Psoas muscle (tissue), 8 donors: ENCODE measurements around the gene LRRK1. TPM values are rescaled to one million over a fixed set of nuclear protein-coding genes. Genes with fewer than 3 reads are reported as not detected.

Experiments
- ATAC-seq, 4 donors: fragments of 200-7000 bp; cut with Tn5 transposase; one replicate each; pipeline ENCODE4 v1.9.1; 2020; ENCODE audit warnings: moderate library complexity in 3 of 4, mild to moderate bottlenecking in 2 of 4
- DNase-seq, 2 donors: peaks; one replicate each; pipeline ENCODE4 v3.0.0-alpha.2; 2020
- H3K27ac ChIP-seq: fragments of 200-600 bp; one replicate; pipeline ENCODE4 v1.8.0; 2022
- H3K27me3 ChIP-seq, 3 donors: fragments of 200-600 bp in 1 of 3; one replicate each; pipeline versions ENCODE4 v1.6.1 to v1.8.0; 2013 to 2022; ENCODE audit warnings: low read length in 2 of 3, mild to moderate bottlenecking in 2 of 3, moderate library complexity in 1 of 3; ENCODE audit not compliant: insufficient read depth in 3 of 3
- H3K36me3 ChIP-seq, 2 donors: fragments of 200-600 bp in 1 of 2; one replicate each; pipeline versions ENCODE4 v1.6.1 to v1.8.0; 2013 to 2022; ENCODE audit warnings: low read depth in 1 of 2, mild to moderate bottlenecking in 1 of 2, moderate library complexity in 1 of 2; ENCODE audit not compliant: insufficient read depth in 1 of 2
- H3K4me1 ChIP-seq: fragments of 200-600 bp; one replicate; pipeline ENCODE4 v1.8.0; 2022
- H3K4me3 ChIP-seq: fragments of 200-600 bp; one replicate; pipeline ENCODE4 v1.8.0; 2022; ENCODE audit warnings: mild to moderate bottlenecking
- H3K9me3 ChIP-seq: fragments of 200-600 bp; one replicate; pipeline ENCODE4 v1.8.0; 2022
- CTCF ChIP-seq: fragments of 200-600 bp; IDR thresholded peaks from one replicate; pipeline ENCODE4 v1.8.0; 2022; ENCODE audit warnings: antibody characterized with exemption
- WGBS, 3 donors: extraction: QIAGEN DNeasy Blood & Tissue Kit; methylation state at CpG; one replicate each; pipeline versions ENCODE4 v1.1.6 to v1.1.7; 2013; 5-methylcytosine and 5-hydroxymethylcytosine counted together
- intact Hi-C, 2 donors: fragments of 100-400 bp; cut with DNase I; formaldehyde crosslinking; loops; one replicate each; pipeline versions ENCODE4 v1.11.0 to v1.14.2; 2022
- polyA plus RNA-seq, 3 donors: library from polyadenylated mRNA; stranded (reverse); fragments of 200-250 nt; gene quantifications; one replicate each; pipeline ENCODE4 v1.2.3, GENCODE V29; 2013
- total RNA-seq, 4 donors: library from RNA; stranded (reverse); fragmentation: NEBNext Ultra II Directional in 2 of 4; extraction: Animal tissue kit (Norgen Biotek cat#: 25700) in 2 of 4; gene quantifications; one replicate each; pipeline versions ENCODE4 v1.2.1 to v1.2.4, GENCODE V29; 2021 to 2023
- donor health status: healthy with polysubstance abuse.
- donor health status: DM: no; HTN: no; CAD: no; lungs with moderate emphysema.
- donor health status: Bipolar disorder and iron deficiency.
- donor health status: healthy.
- donor health status: DM: yes; HTN: yes; CAD: no.
- donor health status: DM: no; HTN: no; CAD: no.
- donor health status: DM: no; HTN: no; CAD: no.
- donor health status: DM: yes; HTN: yes; CAD: no.

LRRK1 gene
- total and polyA plus RNA-seq, 7 donors = 0.91 to 7.6 (median 2.6) TPM

GRCh38 chr15:100890051-100890720, 29.0 kb upstream of the LRRK1 start:
- Histone ChIP-seq H3K4me1 (no peaks in the 10 kb centered on the region), H3K27ac (no peak overlapping the region), H3K27me3 (peaks cover 0 to 2% (median 0%) of the 10 kb centered on the region in 3 donors), H3K36me3 (peaks cover 0 to 15% of the 10 kb centered on the region in 2 donors), H3K9me3 (no peaks in the 10 kb centered on the region), H3K4me3 (no peak overlapping the region)
- ATAC-seq (no peak), DNase-seq (no peak)
- WGBS, 3 donors = 78 to 88% (median 82%) methylated on average over 10 of the region's 10 CpGs
- intact Hi-C loops = no loop called here
- TF ChIP-seq CTCF = no peak

- no peak for TF ChIP-seq CTCF
- no peak overlapping the region for H3K4me3 ChIP-seq
- 94 to 98% (median 97%) methylated on average over 6 of the region's 6 CpGs for WGBS, 3 donors
- H3K27me3 ChIP-seq = peaks cover 0 to 2% (median 0%) of the 10 kb centered on the region in 3 donors
- DNase-seq (no peak), ATAC-seq (no peak)
- H3K27ac ChIP-seq = no peak overlapping the region
- H3K36me3 ChIP-seq = peaks cover 0 to 15% of the 10 kb centered on the region in 2 donors
- H3K4me1 ChIP-seq = no peaks in the 10 kb centered on the region
- H3K9me3 ChIP-seq = no peaks in the 10 kb centered on the region
- intact Hi-C loops = no loop called here
Measured at GRCh38 chr15:100890850-100891249, 28.3 kb upstream of the LRRK1 start.

GRCh38 chr15:100891307-100892012, 27.7 kb upstream of the LRRK1 start:
- ATAC-seq = no peak
- H3K27ac ChIP-seq = no peak overlapping the region
- WGBS, 3 donors = 66 to 85% (median 84%) methylated on average over 21 of the region's 21 CpGs

GRCh38 chr15:100892013-100892355, 27.2 kb upstream of the LRRK1 start:
- intact Hi-C loops = no loop called here
- Histone ChIP-seq H3K27me3 (peaks cover 0 to 2% (median 0%) of the 10 kb centered on the region in 3 donors), H3K36me3 (peaks cover 0 to 21% of the 10 kb centered on the region in 2 donors), H3K4me3 (no peak overlapping the region), H3K27ac (no peak overlapping the region), H3K9me3 (no peaks in the 10 kb centered on the region), H3K4me1 (no peaks in the 10 kb centered on the region)
- no peak for TF ChIP-seq CTCF
- DNase-seq = no peak
- ATAC-seq = no peak
- 78 to 85% (median 81%) methylated on average over 6 of the region's 6 CpGs for WGBS, 3 donors

More at GRCh38 chr15:100891307-100892012, 27.7 kb upstream of the LRRK1 start:
- no peak for TF ChIP-seq CTCF
- Histone ChIP-seq H3K4me3 (no peak overlapping the region), H3K4me1 (no peaks in the 10 kb centered on the region), H3K9me3 (no peaks in the 10 kb centered on the region), H3K27me3 (peaks cover 0 to 2% (median 0%) of the 10 kb centered on the region in 3 donors), H3K36me3 (peaks cover 0 to 16% of the 10 kb centered on the region in 2 donors)
- intact Hi-C loops = no loop called here
- DNase-seq = no peak
